ENCODE results near the gene ZNF493. TPM values are rescaled to one million over a fixed set of nuclear protein-coding genes. Genes with fewer than 3 reads are reported as not detected.

Gene ZNF493
- total and polyA plus RNA-seq, 4 donors: 3.5 to 147 (median 15.2) TPM

- Histone ChIP-seq H3K9me3 (ENCODE audit: control insufficient read depth in 4 of 4, insufficient read depth in 3 of 4, low read length in 3 of 4) (peaks cover 0 to 16% (median 5%) of the 10 kb centered on the region in 4 donors), H3K4me1 (ENCODE audit: control insufficient read depth in 5 of 5, insufficient read depth in 5 of 5, low read length in 5 of 5) (no peaks in the 10 kb centered on the region), H3K27ac (ENCODE audit: low read depth in 1 of 2, low read length in 1 of 2) (no peak overlapping the region), H3K9ac (ENCODE audit: insufficient read depth in 1 of 2, low read length in 2 of 2) (no peak overlapping the region), H3K27me3 (ENCODE audit: control insufficient read depth in 3 of 3, insufficient read depth in 3 of 3, low read length in 2 of 3) (no peaks in the 10 kb centered on the region), H3K4me3 (no peak overlapping the region), H3K36me3 (ENCODE audit: control insufficient read depth in 4 of 4, insufficient read depth in 4 of 4, low read length in 4 of 4) (no peaks in the 10 kb centered on the region)
- ATAC-seq (ENCODE audit: insufficient read depth, low FRiP score) (no peak), DNase-seq (no peak)
- no peak for TF ChIP-seq CTCF (IDR thresholded peaks at IDR 0.05; ENCODE audit: control extremely low read depth, extremely low read depth)
- 62 to 75% methylated on average over 2 of the region's 2 CpGs for WGBS, 2 donors
Observed at GRCh38 chr19:21432590-21432989, 35.7 kb downstream of the ZNF493 start.

- Histone ChIP-seq H3K9me3 (ENCODE audit: control insufficient read depth in 4 of 4, insufficient read depth in 3 of 4, low read length in 3 of 4) (peaks cover 0 to 14% (median 3%) of the 10 kb centered on the region in 4 donors), H3K27ac (ENCODE audit: low read depth in 1 of 2, low read length in 1 of 2) (no peak overlapping the region), H3K4me3 (no peak overlapping the region), H3K4me1 (ENCODE audit: control insufficient read depth in 5 of 5, insufficient read depth in 5 of 5, low read length in 5 of 5) (peaks cover 0 to 8% (median 0%) of the 10 kb centered on the region in 5 donors), H3K36me3 (ENCODE audit: control insufficient read depth in 4 of 4, insufficient read depth in 4 of 4, low read length in 4 of 4) (no peaks in the 10 kb centered on the region), H3K9ac (ENCODE audit: insufficient read depth in 1 of 2, low read length in 2 of 2) (no peak overlapping the region), H3K27me3 (ENCODE audit: control insufficient read depth in 3 of 3, insufficient read depth in 3 of 3, low read length in 2 of 3) (no peaks in the 10 kb centered on the region)
- no peak for DNase-seq
- ATAC-seq (ENCODE audit: insufficient read depth, low FRiP score): no peak
- TF ChIP-seq CTCF (IDR thresholded peaks at IDR 0.05; ENCODE audit: control extremely low read depth, extremely low read depth): no peak
- WGBS, 2 donors: 75 to 89% methylated on average over 8 of the region's 8 CpGs
Observed at GRCh38 chr19:21434516-21434915, 37.6 kb downstream of the ZNF493 start.

DNA sequence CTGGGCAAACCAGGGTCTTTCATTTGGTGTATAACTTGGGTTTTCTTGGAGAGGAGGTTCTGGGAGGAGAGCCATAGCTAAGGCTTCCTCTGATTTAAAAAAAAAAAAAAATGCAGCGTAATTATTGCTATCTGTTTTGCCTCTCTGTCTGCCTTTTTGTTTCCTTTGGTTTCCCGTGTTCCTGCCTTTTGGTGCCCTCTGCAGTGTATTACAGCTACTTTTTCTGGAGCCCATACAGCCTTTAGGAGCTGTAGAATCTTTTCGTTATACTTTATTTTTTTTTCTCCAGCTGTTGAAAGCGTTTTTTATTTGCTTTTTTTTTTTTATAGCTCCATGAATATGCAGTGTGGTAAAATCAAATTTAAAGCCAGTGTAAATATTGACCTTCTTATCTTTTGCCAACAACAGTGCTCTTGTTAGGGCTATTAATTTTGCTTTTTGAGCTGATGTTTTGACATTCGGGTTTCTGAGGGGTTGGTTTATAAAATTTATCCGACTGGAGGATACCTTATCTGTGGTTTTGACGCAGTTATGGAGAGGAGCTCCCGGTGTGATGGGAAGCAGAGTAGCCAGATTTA, 38.1 kb downstream of the ZNF493 start:
- peak in 2 of 3 donors; percentile 21 to 43 for DNase-seq
- no peak for TF ChIP-seq CTCF (IDR thresholded peaks at IDR 0.05; ENCODE audit: control extremely low read depth, extremely low read depth)
- peaks cover 0 to 17% (median 3%) of the 10 kb centered on the region in 4 donors for H3K9me3 ChIP-seq (ENCODE audit: control insufficient read depth in 4 of 4, insufficient read depth in 3 of 4, low read length in 3 of 4)

More for the DNA sequence above, 38.1 kb downstream of the ZNF493 start:
- no peak for ATAC-seq (ENCODE audit: insufficient read depth, low FRiP score)
- no peak overlapping the region for H3K27ac ChIP-seq (ENCODE audit: low read depth in 1 of 2, low read length in 1 of 2)
- no peaks in the 10 kb centered on the region for H3K27me3 ChIP-seq (ENCODE audit: control insufficient read depth in 3 of 3, insufficient read depth in 3 of 3, low read length in 2 of 3)
- H3K36me3 ChIP-seq (ENCODE audit: control insufficient read depth in 4 of 4, insufficient read depth in 4 of 4, low read length in 4 of 4): no peaks in the 10 kb centered on the region
- H3K4me1 ChIP-seq (ENCODE audit: control insufficient read depth in 5 of 5, insufficient read depth in 5 of 5, low read length in 5 of 5): peaks cover 0 to 10% (median 0%) of the 10 kb centered on the region in 5 donors
- H3K9ac ChIP-seq (ENCODE audit: insufficient read depth in 1 of 2, low read length in 2 of 2): no peak overlapping the region
- WGBS, 2 donors: 74 to 81% methylated on average over 8 of the region's 8 CpGs
- no peak overlapping the region for H3K4me3 ChIP-seq
